SIG-M5 (cell line): ENCODE measurements around the gene MYO16.
"Not testable (repeated sequence)": the region's sequence is repeated elsewhere in the genome, so short reads cannot be mapped to it uniquely, and the experiment has no call there.

Experiments used
- DNase-seq: peaks from one replicate; lab custom pipeline; 2025; lab: John Stamatoyannopoulos, UW

Gene MYO16

GRCh38 chr13:108742701-108743451 lies 113.5 kb downstream of the MYO16 start:
- no peak for DNase-seq

- DNase-seq: no peak
Measured at GRCh38 chr13:108743522-108743921, 114.1 kb downstream of the MYO16 start.

GRCh38 chr13:108747843-108748242 lies 118.4 kb downstream of the MYO16 start:
- DNase-seq: no peak

GRCh38 chr13:108752276-108752675 lies 122.9 kb downstream of the MYO16 start:
- DNase-seq: no peak

GRCh38 chr13:108755083-108755482 lies 125.7 kb downstream of the MYO16 start:
- DNase-seq: no peak

GRCh38 chr13:108760129-108760528 lies 130.7 kb downstream of the MYO16 start:
- no peak for DNase-seq

- DNase-seq: no peak
Measured at GRCh38 chr13:108760541-108760940, 131.1 kb downstream of the MYO16 start.

- DNase-seq: no peak
Measured at GRCh38 chr13:108768035-108768434, 138.6 kb downstream of the MYO16 start.

- no peak for DNase-seq
Measured at GRCh38 chr13:108769213-108770070, 140.0 kb downstream of the MYO16 start.

GRCh38 chr13:108775597-108775996 lies 146.2 kb downstream of the MYO16 start:
- DNase-seq: no peak

- DNase-seq: no peak
Measured at GRCh38 chr13:108776650-108777049, 147.2 kb downstream of the MYO16 start.

- no peak for DNase-seq
Measured at GRCh38 chr13:108777421-108778420, 148.3 kb downstream of the MYO16 start.

GRCh38 chr13:108779308-108779707 lies 149.9 kb downstream of the MYO16 start:
- no peak for DNase-seq

GRCh38 chr13:108780706-108781105 lies 151.3 kb downstream of the MYO16 start:
- DNase-seq: no peak

- DNase-seq: no peak
Measured at GRCh38 chr13:108781312-108781711, 151.9 kb downstream of the MYO16 start.

- DNase-seq: not testable (repeated sequence)
Measured at GRCh38 chr13:108782480-108782879, 153.1 kb downstream of the MYO16 start.

GRCh38 chr13:108785844-108786243 lies 156.4 kb downstream of the MYO16 start:
- DNase-seq: no peak

GRCh38 chr13:108786456-108787200 lies 157.2 kb downstream of the MYO16 start:
- DNase-seq: no peak

- no peak for DNase-seq
Measured at GRCh38 chr13:108787700-108788414, 158.4 kb downstream of the MYO16 start.

GRCh38 chr13:108789476-108789875 lies 160.1 kb downstream of the MYO16 start:
- no peak for DNase-seq

- DNase-seq: no peak
Measured at GRCh38 chr13:108795841-108796240, 166.4 kb downstream of the MYO16 start.
